Stimulated activated CD8-positive, alpha-beta memory T cell treated with anti-CD3 and anti-CD28 coated beads, Interleukin-7, amount 100 ng/mL, for 48 hours (primary cell): Measurements from ENCODE around the gene EBNA1BP2.
"Not testable (repeated sequence)": the region's sequence is repeated elsewhere in the genome, so short reads cannot be mapped to it uniquely, and the experiment has no call there.

Experiments
- DNase-seq, 2 donors: peaks; one replicate each; pipeline ENCODE4 v3.0.0-alpha.2; 2020; ENCODE audit warnings: low read depth in 1 of 2; ENCODE audit errors: extremely low read depth in 1 of 2

EBNA1BP2 gene

DNA sequence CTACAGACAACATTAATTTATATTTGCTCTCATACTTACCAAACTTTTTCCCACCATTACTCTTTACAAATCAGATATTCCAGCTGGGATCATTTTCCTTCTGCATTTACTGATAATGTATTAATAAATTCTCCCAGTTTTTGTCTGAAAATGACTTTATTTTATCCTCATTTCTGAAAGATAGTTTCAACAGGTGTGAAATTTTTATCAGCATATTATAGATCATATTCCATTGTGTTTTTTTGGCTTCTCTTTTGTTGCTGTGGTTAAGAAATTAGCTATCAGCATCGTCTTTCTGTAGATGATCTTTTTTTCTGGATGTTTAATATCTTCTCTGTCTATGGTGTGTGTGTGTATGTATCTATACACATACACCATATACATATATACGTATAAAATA, 2.8 kb upstream of the EBNA1BP2 start:
- no peak for DNase-seq

DNA sequence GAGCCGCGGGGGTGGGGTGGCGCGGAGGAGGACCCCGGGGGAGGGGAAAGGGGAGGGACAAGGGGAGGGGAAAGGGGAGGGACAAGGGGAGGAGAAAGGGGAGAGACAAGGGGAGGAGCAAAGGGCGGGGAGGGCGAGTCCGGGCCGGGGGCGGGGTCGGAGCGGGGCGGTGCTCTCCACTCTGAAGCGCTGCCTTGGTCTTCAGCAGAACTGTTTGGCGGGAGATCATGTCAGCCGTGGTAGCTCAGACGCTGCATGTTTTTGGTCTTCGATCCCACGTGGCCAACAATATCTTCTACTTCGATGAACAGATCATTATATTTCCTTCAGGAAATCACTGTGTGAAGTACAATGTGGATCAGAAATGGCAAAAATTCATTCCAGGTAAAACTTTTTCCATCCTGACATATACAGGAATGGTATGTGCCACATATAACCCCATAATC, 460 bp upstream of the EBNA1BP2 start:
- DNase-seq = peak; percentile 52 to 80

DNA sequence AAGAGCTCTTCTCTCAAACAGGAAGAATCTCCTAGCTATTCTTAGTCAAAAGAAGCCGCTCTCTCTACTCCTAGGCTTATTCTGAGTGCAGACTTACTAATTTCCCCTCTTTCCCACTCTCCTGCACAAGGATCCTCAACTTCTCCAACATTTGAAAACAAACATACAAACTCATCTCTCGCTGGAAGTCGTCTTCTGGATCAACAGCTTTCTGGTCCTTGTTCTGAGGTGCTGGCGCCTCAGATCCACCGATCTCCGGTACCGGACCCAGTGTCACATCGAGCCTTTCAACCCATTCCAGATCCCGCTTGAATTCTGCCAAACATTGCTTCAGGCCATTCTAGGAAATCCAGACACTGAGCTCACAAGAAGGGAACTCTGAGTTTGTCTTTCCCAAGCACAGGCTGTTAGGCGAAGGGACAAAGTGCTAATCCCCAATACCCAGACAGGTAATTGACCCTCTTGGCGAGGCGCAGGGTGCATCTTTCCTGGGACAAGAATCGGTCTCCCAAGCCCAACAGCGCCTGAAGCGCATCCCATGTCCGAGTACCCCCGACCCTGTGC, 696 bp downstream of the EBNA1BP2 start:
- no peak for DNase-seq

DNA sequence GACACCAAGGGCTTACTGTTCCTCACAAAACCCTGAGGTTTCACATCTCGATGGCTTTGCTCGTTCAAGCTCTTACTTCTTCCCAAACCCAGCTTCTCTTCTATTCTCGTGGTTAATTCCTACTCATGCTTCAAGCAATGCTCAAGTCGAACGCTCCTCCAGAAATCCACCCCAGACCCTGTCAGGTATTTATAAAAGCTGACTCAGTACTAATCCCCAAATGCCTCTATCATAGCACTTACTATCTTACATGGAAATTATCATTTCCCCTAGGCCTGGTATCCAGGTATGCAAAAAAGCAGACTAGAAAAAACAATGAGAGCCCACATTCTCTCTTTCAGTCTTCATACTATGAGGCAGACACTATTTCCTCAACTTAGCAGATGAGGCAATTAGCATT, 6.3 kb downstream of the EBNA1BP2 start:
- no peak for DNase-seq

DNA sequence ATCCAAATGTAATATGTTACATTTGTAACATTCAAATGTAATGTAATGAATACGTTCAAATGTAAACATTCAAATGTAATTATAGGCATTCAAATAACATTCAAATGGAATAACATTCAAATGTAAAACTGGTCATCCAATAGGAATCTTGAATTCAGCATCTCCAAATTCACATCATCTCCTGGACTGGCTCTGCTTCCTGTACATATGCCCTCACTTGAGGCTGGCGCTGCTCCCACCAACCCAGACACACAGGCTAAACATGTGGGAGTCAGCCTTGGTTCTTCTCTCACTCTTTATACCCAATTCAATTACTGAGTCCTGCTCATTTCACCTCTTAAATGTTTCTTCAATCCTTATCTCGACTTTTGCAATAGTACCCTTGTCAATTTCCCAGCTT, 6.9 kb downstream of the EBNA1BP2 start:
- no peak for DNase-seq

DNA sequence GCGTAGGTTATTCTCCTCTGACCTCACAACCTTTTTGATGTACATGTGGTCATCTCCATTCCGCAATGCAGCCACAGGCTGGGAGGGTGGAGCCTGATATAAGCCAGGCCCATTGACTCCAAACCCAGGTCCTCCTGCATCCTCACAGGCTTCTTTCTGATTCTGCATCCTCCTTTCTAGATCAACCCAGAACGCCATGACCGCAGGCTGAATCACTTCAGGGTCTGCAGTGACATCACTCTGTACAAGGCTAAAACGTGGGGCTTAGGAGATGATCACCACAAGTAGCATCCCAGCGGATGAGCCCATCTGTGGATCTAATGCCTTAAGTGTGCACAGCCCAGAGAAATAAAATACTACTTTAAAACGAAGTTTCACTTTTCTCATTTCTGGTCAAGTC, 16.1 kb downstream of the EBNA1BP2 start:
- DNase-seq = no peak

DNA sequence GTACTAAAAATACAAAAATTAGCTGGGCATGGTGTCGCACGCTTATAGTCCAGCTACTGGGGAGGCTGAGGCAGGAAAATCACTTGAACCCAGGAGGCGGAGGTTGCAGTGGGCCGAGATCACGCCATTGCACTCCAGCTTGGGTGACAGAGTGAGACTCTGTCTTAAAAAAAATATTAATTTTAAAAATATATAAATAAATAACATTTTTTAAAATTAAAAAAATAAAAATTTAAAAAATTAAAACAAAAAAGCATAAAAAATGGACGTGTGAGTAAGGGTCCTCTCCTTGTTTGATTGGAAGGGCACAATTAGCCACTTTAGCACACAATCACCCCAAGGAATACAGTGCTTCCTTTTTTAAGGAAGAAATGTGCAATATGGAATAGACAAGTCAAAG, 18.6 kb downstream of the EBNA1BP2 start:
- no peak for DNase-seq

DNA sequence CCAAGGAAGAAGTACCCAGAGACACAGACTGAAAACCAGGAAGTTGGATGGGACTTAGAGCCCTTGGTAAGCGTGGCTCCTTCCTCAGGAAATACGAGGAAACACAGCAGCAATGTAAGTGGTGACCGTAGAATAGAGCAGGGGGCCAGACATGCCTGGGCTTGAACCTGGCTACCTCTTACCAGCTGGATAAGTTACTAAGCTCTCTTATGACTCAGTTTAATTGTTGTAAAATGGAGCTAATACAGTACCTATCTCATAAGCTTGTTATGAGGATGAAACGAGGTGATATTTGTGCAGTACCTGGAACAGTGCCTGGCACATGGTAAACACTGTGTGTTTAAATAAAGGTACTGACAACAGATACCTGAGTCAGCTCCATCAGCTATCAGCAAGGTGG, 19.2 kb downstream of the EBNA1BP2 start:
- no peak for DNase-seq

DNA sequence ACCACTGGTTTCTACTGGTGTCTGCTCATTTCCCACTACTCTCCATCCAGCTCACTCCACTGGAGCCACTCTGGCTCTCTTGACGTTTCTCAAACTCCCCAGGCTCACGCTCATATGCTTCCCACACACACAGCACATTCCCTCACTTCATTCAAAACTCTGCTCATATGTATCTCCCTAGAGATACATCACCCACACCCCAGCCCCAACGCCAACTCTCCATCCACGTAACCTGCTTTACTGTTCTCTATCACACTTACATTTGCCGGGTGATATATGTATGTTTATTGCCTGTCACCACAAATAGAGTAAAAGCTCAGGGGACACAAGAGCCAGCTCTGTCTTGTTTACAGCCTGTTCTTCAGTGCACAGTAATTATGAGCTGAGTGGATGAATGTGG, 22.2 kb downstream of the EBNA1BP2 start:
- DNase-seq = no peak

DNA sequence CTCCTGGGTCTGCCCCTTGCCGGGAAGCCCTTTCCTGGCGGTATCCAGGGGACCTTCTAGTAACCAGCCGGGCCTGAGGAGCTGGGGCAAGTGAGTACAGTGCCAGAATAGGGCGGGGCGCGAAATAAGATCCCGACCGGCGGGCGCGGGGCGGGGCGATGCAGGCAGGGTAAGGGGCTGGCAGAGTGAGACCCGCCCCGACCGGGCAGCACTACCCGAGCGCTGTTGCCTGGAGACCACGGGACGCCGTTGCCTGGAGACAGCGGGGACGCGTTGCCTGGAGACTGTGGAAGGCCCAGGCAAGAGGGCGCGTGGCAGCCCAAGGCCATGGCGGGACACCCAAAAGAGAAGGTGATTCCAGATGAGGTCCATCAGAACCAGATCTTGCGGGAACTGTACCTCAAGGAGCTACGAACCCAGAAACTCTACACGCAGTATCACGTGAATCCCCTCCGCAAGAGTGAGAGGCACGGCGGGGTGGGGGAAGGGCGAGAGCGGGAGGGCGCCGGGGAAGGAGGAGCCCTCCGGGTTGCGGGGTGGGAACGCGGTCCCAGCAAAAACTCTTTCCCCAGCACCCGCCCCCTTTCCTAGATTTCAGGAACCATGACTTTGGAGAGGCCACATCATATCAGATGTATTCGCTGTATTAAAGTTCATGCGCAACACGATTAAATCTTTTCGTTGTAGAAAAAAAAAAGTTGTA, 24.3 kb downstream of the EBNA1BP2 start:
- peak; percentile 7 to 28 for DNase-seq

DNA sequence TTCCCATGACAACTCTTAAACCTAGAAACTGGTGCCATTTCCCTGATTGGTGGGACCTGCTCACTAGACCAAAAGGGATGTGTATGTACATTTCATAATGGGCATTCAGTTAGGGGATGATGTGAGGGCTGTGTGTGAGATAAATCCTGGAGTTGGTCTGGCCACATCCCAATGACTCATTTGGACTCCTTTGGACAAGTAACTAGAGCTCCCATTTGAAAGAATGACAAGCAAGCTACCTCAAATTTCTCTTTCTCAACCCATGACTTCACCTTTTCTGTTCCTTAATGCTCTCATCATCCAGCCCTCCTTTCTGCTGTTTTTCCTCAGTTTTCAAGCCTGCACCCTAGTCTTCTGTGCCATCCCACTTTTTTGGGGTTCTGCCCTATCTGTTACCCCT, 27.9 kb downstream of the EBNA1BP2 start:
- no peak for DNase-seq

DNA sequence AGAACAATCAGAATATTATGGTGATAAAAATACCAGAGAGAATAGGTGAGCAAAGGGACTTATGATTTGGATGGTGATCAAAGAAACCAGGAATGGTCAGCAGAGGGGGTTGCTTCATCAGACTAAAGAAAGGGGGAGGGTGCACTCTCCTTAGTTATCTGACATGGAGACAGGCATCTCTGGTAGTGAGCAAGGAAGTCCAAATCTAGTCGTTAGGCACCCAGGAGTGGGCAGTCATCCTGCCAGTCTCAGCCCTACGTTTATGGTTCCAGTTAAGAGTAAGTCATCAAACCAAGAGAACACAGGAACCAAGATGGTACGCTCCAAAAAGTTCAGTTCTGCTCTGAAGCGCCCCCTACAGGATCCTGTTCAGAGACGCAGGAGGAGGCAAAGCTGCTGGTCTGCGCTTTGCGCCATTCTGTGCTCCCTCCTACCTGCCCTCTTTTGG, 28.6 kb downstream of the EBNA1BP2 start:
- no peak for DNase-seq

DNA sequence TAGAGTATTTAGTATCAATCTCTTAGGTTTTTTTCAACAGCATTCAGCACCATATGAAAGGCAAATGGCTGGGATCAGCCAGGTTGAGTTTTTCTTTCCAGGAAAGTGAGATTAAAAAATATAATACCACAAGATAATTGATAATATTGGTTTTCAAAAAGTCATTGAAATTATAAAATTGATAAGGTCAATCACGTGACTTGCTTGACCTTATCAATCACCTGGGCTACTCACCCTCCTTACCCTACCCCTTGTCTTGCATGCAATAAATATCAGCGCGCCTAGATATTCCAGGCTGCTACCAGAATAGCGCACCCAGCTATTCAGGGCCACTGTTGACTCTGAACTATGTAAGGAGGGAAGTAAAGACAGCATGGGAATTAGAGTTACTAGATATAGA, 31.5 kb downstream of the EBNA1BP2 start:
- DNase-seq = no peak

DNA sequence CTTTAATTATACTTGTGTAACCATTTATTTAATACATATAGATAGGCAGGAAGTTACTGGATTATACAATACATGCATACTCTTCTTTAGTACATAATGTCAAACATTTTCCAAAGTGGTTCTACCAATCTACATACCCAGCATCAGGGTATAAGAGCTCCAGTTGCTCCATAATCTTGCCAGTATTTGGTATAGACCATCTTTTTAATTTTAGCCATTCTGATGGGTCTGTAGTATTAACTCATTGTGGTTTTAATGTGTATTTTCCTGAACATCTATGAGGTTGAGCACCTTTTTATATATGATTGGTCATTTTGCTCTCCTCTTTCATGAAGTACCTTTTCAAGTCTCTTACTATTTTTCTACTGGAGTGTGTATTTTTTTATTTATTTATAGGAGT, 32.1 kb downstream of the EBNA1BP2 start:
- no peak for DNase-seq

DNA sequence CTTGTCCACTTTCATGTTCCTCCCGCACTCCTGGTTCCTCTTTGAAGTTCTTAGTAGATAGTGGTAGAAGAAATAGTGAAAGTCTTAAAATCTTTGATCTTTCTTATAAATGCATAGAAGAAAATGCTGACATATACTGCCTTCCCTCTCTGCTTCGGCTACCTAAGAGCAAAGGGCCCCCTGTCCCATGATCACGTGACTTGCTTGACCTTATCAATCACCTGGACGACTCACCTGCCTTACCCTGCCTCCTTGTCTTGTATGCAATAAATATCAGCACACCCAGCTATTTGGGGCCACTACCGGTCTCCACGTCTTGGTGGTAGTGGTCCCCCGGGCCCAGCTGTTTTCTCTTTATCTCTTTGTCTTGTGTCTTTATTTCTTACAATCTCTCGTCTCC, 32.8 kb downstream of the EBNA1BP2 start:
- not testable (repeated sequence) for DNase-seq

DNA sequence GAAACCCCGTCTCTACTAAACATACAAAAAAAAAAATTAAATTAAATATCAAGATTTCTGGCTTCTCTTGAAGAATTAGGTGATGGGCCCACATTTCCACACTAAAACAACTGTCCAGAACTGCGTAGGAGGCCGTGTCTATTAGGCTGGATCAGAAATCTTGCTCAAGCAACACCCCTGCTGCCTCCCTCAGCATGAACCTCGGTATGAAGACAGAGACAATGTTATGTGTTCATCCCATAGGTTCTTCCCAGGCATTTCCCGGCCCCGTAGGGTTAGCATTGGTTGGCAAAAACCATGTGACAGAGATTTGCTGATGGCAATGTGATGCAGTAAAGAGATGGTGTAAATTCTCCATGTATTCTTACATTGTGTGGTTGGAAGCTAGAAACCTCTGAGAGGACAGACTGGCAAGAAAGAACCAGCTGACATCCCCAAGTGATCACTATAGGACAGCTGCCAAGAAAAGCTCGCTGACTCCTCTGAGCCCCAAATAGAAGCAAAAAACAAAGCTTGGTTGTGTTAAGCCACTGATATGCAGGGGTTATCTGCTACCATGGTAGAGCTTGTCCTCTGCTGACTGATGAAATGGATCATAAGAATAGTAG, 34.5 kb downstream of the EBNA1BP2 start:
- DNase-seq = no peak

DNA sequence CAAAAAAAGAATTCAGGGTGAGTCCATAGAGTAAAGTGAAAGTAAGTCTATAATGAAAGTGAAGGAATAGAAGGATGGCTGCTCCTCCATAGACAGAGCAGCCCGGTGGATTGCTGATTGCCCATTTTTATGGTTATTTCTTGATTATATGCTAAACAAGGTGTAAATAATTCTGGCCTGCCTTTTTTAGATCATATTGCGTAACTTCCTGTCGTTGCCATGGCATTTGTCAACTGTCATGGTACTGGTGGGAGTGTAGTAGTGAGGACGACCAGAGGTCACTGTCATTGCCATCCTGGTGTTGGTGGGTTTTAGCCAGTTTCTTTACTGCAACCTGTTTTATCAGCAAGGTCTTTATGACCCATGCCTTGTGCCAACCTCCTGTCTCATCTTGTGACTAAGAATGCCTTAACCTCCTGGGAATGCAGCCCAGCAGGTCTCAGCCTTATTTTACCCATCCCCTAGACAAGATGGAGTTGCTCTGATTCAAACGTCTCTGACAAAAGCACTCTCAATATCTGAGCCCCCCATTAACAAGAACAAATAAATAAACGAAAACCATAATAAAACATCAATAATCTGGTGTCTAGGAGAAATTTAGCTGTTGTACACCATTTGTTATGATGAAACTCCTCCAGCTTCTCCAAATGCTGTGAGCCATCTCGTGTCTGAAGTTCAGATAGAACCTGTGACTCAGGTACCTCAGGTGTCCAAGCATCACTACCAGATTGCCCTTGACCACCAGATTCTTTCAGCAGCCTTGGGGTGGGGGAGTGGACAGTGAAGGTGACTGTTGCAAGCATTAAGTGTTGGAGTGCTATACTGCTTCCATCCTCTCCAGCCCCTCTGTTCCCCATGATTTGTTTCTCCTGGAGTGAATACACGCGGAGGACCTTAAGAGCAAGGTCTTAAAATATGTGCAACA, 36.0 kb downstream of the EBNA1BP2 start:
- no peak for DNase-seq

DNA sequence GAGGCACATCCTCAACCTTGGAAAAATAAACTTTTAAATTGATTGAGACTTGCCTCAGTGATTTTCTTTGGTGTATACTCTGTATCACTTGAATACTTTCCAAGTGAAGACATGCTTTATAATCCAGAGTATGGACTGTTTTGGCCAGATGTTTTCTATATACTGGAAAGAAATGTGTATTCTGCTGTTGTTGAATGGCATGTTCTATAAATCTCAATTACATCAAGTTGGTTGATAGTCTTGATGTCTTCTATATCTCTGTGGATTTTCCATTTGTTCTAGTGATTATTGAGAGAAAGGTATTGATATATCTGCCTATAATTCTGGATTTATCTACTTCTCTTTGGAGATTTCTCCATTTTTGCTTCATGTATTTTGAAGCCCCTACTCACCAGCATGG, 37.5 kb downstream of the EBNA1BP2 start:
- no peak for DNase-seq

DNA sequence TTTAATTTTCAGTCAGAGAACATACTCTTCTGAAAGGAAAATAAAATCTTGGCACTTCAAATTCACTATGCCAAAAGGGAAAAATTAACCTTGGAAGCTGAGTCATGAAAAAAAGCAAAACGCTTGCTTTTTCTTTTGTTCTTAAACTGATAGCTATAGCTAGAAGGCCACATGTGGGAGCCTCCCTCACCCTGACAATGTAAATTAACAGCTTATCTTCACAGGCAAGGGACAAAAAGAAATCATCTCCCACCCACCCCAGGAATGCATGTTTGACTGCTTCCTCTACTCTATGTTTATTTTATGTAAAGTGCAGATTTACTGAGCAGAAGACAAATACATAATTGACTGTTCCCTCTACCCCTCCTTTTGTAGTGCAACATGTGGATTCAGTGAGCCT, 38.0 kb downstream of the EBNA1BP2 start:
- DNase-seq = no peak

DNA sequence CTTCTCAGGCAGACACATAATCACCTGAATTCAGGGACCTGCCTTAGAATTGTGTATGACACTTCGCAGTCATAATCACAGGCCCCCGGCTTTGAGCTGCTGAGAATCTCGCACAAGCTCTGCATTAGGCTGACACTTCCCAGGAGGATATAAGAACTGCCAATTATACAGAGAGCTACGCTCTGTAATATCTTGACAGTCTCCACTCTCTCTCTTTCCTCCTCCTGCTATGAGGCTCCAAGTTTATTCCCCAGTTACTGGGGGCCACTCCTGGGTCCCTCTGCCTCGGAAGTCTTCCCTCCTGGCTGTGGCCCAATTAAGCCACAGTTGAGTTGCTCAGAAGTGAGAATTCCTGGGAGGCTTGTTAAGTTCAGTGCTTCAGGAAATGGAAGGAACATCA, 42.7 kb downstream of the EBNA1BP2 start:
- no peak for DNase-seq

DNA sequence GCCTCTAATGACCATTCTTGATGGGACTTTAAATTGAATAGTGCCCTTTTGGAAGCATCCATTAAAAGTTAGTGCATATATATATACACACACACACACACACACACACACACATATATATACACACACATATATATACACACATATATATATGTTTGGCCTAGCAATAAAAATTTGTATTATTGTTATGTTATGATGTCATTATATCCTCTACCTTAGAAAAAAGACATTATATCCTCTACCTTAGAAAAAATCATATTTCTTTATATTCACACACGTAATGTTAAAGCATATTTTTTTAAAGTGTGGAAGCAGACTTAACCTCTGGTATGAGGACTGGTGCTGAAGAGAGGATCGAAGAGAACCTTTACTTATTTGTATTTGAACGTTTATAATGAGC, 43.3 kb downstream of the EBNA1BP2 start:
- DNase-seq = no peak
